ENCODE measurements around the gene FOLR3.

The FOLR3 gene

GRCh38 chr11:72123117-72123653 is 12.3 kb upstream of the FOLR3 start:
- no peaks in the 10 kb centered on the region for H3K4me1 ChIP-seq (ENCODE audit: control insufficient read depth, insufficient read depth, low read length)
- TF ChIP-seq ZBTB7A (tag by site-specific recombination; IDR thresholded peaks at IDR 0.05; ENCODE audit: low read depth) = no peak
- no peak for TF ChIP-seq ZNF433 (tag by site-specific recombination; IDR thresholded peaks at IDR 0.05; ENCODE audit: low read depth)
- no peak for TF ChIP-seq GFI1B (tag by site-specific recombination; IDR thresholded peaks at IDR 0.05)
- TF ChIP-seq ZNF148 (tag by site-specific recombination; IDR thresholded peaks at IDR 0.05; ENCODE audit: borderline replicate concordance) = no peak
- no peak for TF ChIP-seq ZNF280D (tag by site-specific recombination; IDR thresholded peaks at IDR 0.05)
- no peak for TF ChIP-seq ZNF473 (tag by site-specific recombination; IDR thresholded peaks at IDR 0.05)
- no peak for TF ChIP-seq PRDM1 (tag by site-specific recombination; IDR thresholded peaks at IDR 0.05)
- no peaks in the 10 kb centered on the region for H3K36me3 ChIP-seq (ENCODE audit: control insufficient read depth in 2 of 2, insufficient read depth in 1 of 2, low read length in 2 of 2)
- ChIA-PET CTCF (interaction anchor here (3.6 kb wide), 1 partner anchor 21 kb away, joined by 19 read pairs; no protein-coding TSS in a partner anchor), POLR2A (interaction anchor here (0.9 kb wide), 1 partner anchor 11 kb away, joined by 3 read pairs; the partner anchor contains the start of gene ANAPC15)
- H3K9me3 ChIP-seq (ENCODE audit: control insufficient read depth, insufficient read depth, low read depth, low read length) = no peaks in the 10 kb centered on the region
- H3K27ac ChIP-seq (ENCODE audit: extremely low read depth, low read depth, low read length) = no peak overlapping the region
- H3K4me3 ChIP-seq (ENCODE audit: low read depth, low read length) = no peak overlapping the region

GRCh38 chr11:72124046-72124445 is 11.5 kb upstream of the FOLR3 start:
- Histone ChIP-seq H3K27ac (ENCODE audit: extremely low read depth, low read depth, low read length) (no peak overlapping the region), H3K36me3 (ENCODE audit: control insufficient read depth in 2 of 2, insufficient read depth in 1 of 2, low read length in 2 of 2) (no peaks in the 10 kb centered on the region), H3K4me1 (ENCODE audit: control insufficient read depth, insufficient read depth, low read length) (no peaks in the 10 kb centered on the region), H3K9me3 (ENCODE audit: control insufficient read depth, insufficient read depth, low read depth, low read length) (no peaks in the 10 kb centered on the region), H3K4me3 (ENCODE audit: low read depth, low read length) (no peak overlapping the region)
- TF ChIP-seq ZNF37A (tag by site-specific recombination; IDR thresholded peaks at IDR 0.05) (no peak), ZFP41 (tag by site-specific recombination; IDR thresholded peaks at IDR 0.05; ENCODE audit: borderline replicate concordance) (no peak)
- CTCF ChIA-PET = interaction anchor here (3.6 kb wide), 1 partner anchor 20 kb away, joined by 19 read pairs; no protein-coding TSS in a partner anchor
- POLR2A ChIA-PET = interaction anchor here (0.9 kb wide), 1 partner anchor 12 kb away, joined by 3 read pairs; the partner anchor contains the start of gene ANAPC15

- H3K27ac ChIP-seq (ENCODE audit: extremely low read depth, low read depth, low read length) = no peak overlapping the region
- H3K4me3 ChIP-seq (ENCODE audit: low read depth, low read length) = no peak overlapping the region
- no peaks in the 10 kb centered on the region for H3K9me3 ChIP-seq (ENCODE audit: control insufficient read depth, insufficient read depth, low read depth, low read length)
- TF ChIP-seq ZSCAN5A (tag by site-specific recombination; IDR thresholded peaks at IDR 0.05) (no peak), ZNF626 (tag by site-specific recombination; IDR thresholded peaks at IDR 0.05) (no peak), SP2 (tag by site-specific recombination; IDR thresholded peaks at IDR 0.05) (no peak), ZNF184 (tag by site-specific recombination; IDR thresholded peaks at IDR 0.05) (no peak), ZSCAN16 (tag by site-specific recombination; IDR thresholded peaks at IDR 0.05) (no peak), ZNF76 (tag by site-specific recombination; IDR thresholded peaks at IDR 0.05; ENCODE audit: borderline replicate concordance, low read depth) (no peak), ZNF585B (tag by site-specific recombination; IDR thresholded peaks at IDR 0.05) (no peak), MEIS1 (CRISPR knock-in tag; IDR thresholded peaks at IDR 0.05; ENCODE audit: borderline replicate concordance) (no peak), ZNF404 (tag by site-specific recombination; IDR thresholded peaks at IDR 0.05) (no peak), YY2 (tag by site-specific recombination; IDR thresholded peaks at IDR 0.05) (no peak)
- ChIA-PET POLR2A (no interaction called here), CTCF (interaction anchor here (0.8 to 3.6 kb wide), 3 partner anchors 11 to 319 kb away, joined by 3 to 19 read pairs (median 3); no protein-coding TSS in a partner anchor)
- no peaks in the 10 kb centered on the region for H3K36me3 ChIP-seq (ENCODE audit: control insufficient read depth in 2 of 2, insufficient read depth in 1 of 2, low read length in 2 of 2)
- no peaks in the 10 kb centered on the region for H3K4me1 ChIP-seq (ENCODE audit: control insufficient read depth, insufficient read depth, low read length)
These were observed 9.6 kb upstream of the FOLR3 start for GRCh38 chr11:72125956-72126355.

Measured in HEK293 (cell line).